ENCODE data around the gene SUCNR1.
"Not testable (repeated sequence)": the region's sequence is repeated elsewhere in the genome, so short reads cannot be mapped to it uniquely, and the experiment has no call there.

The SUCNR1 gene

DNA sequence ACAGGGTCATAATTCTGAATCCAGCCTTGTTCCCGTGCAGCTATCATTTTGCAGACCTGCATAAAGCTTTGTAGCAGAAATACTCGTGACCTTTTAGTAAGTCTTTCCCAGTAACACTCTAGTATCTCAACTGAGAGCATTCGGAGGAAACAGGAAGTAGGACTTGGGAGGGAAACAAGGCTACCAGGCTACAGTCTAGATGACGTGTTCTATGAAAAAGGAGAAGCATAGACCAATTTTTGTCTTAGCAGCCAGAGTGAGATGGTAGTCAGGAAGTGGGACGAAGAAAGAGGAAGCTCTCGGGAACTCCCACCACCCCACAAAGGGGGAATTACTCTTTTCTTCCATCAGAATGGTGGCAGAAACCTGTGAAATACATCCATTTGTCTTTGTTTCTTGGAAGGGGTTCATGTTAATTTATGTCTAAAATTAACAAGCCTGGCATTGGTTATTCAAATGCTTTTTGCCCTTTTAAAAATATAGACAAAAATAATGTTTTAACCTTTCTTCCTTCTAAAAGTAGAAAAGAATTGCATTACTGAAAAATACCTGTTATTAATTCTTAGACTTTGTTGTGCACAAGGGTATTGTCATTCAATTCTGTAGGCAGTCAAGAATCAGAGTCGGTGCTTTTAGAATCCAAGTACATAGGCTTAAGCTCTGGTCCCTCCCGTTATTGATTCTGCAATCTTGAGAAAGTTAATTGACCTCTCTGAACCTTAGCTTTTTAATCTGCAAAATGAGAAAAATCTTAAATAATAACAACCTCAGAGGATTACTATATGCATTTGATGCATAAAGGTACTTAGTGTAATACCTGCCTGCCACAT is 1.6 kb upstream of the SUCNR1 start:
- DNase-seq (ENCODE audit: low spot score) = no peak

DNA sequence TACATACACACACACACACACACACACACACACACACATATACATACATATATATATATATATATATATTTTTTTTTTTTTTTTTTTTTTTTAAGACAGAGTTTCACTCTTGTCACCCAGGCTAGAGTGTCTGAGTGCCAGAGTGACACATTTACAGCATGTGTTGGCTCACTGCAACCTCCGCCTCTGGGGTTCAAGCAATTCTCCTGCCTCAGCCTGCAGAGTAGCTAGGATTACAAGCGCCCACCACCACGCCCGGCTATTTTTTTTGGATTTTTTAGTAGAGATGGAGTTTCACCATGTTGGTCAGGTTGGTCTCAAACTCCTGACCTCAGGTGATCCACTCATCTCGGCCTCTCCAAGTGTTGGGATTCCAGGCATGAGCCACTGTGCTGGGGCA is 636 bp downstream of the SUCNR1 start:
- DNase-seq (ENCODE audit: low spot score) = not testable (repeated sequence)

DNA sequence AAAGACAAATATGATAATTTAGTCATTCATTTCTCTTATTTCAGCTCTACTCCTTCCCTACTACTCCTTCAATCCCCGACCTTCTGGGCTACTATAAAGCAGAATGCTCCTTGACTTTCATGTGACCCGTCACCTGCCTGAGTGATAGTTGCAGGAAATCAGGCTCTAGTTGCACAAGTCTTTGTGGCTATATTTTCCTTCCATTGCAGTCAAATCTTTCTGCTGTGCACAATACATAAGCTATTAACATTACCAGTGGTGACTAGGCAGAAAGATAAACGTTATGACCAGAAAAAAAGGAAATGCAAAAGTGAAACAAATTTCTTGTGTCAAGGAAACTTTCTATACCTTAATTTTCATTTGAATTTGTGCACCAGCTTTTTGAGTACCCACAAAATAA is 2.3 kb downstream of the SUCNR1 start:
- DNase-seq (ENCODE audit: low spot score) = no peak

DNA sequence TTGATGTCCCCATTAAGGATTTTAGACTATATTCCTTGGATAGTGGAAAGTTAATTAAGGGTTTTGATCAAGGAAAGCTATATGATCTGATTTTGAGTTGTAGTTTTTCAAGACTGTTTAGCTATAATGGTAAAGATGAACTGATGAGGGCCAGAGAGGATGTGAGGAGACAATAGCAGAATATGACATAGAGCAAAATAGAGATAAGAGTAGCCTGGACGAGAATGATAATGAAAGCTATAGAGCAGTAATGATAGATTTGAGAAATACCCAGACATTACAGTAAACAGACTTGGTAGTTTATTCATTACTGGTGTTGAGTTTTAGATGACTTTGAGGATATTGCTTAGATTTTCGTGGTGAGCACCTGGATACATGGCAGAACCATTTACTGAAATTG is 3.8 kb downstream of the SUCNR1 start:
- no peak for DNase-seq (ENCODE audit: low spot score)

DNA sequence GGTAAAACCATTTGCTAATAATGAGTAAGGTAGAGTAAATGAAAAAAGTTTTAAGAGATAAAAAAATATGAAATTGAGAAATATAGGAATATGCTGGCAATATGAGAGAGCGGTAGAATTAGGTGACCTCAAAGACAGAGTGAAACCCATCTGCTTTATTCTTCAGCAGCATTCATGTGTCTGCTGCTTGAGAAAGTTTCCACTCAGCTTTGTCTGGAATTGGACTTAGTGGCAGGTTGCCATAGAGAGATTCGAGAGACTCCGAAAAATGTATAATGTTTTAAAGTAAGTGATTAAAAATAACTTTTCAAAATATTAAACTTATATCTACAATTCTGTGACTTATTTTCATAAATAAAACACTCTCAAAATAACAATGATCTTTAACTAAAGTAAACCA is 5.0 kb downstream of the SUCNR1 start:
- DNase-seq (ENCODE audit: low spot score) = no peak

DNA sequence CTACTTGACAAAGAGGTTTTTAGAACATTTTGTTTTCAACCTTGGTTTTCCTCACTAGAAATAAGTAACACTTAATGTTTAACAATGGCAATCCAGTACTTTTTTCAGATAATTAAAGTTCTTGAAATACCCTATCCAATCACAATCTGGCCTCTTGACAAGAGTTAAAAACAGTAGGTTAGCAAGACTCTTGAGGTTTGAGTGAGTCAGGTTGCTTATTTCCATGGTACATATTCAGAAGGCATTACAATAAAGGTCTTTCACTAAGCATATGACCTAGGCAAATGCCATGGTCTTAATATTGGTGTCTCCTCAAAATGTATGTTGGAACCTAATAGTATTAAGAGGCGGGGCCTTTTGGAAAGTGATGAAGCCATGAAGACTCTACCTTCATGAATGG is 5.6 kb downstream of the SUCNR1 start:
- no peak for DNase-seq (ENCODE audit: low spot score)

DNA sequence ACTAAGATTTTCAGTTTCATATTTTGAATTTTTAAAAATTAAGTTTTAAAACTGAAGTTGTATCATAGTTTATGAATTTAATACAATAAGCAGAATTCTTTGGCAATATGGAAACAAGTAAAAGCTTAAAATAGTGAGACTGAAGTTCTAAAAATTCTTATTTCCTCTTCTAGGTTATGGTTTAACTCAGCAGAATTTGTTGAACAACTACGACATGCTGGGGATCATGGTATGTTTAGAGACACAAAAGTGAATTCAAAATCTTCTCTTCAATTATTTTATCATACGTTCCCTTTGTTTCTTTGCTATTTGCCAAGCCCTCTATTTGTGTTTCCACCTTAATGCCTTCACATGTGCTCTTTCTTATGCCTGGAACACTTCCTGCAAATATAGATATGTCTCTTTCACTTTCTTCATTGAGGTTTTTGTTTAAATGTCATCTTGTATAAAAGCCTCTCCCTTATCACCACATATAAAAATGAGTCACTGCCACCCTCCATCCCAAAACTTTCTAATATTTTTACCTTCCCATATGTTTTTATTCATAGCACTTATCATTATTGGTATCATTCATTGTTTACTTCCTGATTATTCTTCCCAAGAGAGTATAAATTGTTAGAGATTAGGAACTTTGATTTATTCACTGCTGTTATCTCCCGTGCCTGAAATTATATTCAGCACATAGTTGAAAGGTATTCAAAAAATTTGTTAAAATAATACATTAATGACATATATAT is 6.4 kb downstream of the SUCNR1 start:
- no peak for DNase-seq (ENCODE audit: low spot score)

DNA sequence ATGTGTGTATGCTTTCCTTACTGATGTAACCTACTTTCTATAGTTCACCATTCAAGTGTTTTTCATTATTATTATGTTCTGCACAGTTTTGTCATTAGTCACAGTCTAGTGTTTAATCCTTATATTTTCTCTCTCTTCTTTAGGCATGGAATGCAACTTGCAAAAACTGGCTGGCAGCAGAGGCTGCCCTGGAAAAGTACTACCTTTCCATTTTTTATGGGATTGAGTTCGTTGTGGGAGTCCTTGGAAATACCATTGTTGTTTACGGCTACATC is 6.9 kb downstream of the SUCNR1 start:
- no peak for DNase-seq (ENCODE audit: low spot score)

DNA sequence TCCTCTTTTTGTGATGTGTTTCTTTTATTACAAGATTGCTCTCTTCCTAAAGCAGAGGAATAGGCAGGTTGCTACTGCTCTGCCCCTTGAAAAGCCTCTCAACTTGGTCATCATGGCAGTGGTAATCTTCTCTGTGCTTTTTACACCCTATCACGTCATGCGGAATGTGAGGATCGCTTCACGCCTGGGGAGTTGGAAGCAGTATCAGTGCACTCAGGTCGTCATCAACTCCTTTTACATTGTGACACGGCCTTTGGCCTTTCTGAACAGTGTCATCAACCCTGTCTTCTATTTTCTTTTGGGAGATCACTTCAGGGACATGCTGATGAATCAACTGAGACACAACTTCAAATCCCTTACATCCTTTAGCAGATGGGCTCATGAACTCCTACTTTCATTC is 7.7 kb downstream of the SUCNR1 start:
- no peak for DNase-seq (ENCODE audit: low spot score)

DNA sequence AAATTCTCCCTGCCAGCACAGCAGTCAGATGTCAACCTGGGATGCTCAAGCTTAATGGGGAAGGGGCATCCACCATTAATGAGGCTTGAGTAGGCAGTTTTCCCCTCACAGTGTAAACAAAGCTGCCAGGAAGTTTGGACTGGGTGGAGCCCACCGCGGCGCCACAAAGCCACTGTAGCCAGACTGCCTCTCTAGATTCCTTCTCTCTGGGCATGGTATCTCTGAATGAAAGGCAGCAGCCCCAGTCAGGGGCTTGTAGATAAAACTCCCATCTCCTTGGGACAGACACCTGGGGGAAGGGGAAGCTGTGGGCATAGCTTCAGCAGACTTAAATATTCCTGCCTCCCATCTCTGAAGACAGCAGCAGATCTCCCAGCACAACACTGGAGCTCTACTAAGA is 12.0 kb downstream of the SUCNR1 start:
- not testable (repeated sequence) for DNase-seq (ENCODE audit: low spot score)

DNA sequence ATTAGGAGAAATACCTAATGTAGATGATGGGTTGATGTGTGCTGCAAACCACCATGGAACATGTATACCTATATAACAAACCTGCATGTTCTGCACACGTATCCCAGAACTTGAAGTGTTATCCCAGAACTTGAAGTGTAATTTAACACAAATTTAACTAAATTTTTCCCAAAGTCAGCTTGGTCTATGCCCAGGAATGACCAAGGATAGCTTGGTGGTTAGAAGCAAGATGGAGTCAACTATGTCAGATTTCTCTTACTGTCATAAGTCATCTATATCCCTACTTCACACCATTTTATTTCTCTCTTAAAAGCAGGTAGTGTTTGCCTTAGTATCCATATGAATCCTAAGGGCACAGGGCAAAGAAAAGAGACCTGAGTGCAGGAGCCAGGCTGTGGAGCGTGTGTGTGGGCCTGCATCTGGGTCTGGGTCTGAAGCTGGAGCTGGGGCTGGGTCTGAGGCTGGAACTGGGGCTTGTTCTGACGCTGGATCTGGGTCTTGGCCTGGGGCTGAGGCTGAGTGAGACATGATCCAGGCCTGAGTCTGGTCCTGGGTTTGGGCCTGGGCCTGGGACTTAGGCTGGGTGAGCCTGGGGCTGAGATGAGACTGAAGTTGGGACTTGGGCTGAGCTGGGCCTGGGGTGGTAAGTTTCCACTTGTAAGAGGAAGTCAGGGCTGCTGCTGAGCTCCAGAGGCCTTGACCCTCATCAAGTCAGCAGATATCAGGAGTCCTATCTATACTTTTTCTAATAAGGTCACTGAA is 14.2 kb downstream of the SUCNR1 start:
- not testable (repeated sequence) for DNase-seq (ENCODE audit: low spot score)

DNA sequence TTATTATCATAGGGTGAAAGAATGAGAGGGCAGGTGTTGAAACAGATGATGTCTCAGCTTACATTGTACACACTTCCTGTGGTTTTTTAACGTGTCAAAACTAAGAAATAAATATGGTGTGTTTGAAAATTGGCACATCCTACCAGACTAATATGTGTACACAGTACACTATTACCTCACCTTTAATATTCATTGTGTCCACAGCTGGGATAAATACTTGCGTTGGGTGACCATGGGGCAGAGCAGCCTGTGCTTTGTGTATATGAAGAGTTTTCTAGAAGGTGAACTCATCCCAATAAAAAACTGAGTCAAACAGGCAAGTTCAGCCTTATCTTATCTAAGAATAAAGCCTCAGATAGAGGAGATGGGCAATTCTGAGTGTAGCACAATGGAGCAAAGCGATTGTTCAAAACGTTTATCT is 17.3 kb downstream of the SUCNR1 start:
- DNase-seq (ENCODE audit: low spot score) = no peak

DNA sequence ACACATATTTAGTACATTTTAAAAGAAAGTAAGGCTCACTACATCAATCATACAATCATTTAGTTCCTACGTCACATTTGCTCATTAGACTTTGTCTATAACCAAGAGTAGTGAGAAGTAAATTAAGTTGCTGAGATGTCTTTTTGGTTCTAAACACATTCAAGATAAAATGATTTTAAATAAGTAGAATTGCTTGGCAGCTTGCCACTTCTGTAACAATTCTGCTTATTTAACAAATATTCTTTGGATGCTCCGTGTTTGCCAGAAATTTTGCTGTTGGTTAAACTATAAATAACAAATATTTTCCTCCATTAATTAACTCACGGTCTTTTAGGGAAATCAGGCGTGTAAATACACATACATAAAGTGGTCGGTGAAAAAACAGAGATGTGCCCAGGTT is 18.3 kb downstream of the SUCNR1 start:
- DNase-seq (ENCODE audit: low spot score) = no peak

DNA sequence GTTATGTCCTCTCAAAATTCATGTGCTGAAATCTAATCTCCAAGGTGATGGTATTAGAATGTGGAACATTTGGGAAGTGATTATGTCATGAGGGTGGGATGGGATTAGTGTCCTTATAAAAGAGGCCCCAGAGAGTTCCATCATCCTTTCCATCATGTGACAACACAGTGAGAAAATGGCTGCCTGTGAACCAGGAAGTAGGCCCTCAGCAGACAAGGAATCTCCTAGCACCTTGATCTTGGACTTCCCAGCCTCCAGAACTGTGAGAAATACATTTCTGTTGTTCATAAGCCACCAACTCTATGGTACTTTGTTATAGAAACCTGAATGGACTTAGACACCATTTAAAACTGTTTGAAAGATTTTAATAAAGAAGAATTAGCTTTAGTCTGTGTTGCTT is 20.8 kb downstream of the SUCNR1 start:
- no peak for DNase-seq (ENCODE audit: low spot score)

DNA sequence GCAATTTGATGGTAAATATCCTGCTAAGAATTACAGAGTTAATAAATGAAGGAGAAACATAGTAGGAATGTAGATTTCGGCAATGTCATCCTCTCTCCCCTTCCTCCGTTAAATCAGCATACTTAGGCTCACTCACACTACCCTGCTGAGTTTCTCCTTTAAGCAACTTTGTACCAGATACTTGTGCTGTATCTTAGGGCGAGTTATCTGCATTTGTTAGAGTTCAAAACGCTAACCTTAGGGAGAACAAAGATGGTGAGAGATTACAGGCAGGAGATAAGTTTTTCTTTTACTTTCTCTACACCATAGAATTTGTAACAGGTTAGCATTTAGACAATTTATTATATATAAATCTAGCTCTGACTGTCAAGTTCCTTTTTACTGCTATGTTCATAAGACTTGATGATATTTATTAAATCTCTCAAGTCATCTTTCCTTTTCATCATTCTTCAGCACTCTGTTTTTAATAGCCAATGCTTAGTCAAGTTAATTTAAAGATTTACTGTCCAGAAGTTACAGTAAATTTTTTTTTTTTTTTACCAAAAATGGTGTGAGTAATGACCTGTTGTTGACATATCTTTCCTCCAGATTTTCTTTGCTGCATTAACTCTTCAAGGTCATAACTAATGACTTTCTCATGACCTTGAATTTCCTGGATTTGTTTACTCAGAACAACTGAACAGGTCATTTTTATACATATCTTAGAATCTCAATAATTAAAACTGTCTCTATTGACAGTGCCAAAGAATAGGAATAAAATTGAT is 22.2 kb downstream of the SUCNR1 start:
- no peak for DNase-seq (ENCODE audit: low spot score)

DNA sequence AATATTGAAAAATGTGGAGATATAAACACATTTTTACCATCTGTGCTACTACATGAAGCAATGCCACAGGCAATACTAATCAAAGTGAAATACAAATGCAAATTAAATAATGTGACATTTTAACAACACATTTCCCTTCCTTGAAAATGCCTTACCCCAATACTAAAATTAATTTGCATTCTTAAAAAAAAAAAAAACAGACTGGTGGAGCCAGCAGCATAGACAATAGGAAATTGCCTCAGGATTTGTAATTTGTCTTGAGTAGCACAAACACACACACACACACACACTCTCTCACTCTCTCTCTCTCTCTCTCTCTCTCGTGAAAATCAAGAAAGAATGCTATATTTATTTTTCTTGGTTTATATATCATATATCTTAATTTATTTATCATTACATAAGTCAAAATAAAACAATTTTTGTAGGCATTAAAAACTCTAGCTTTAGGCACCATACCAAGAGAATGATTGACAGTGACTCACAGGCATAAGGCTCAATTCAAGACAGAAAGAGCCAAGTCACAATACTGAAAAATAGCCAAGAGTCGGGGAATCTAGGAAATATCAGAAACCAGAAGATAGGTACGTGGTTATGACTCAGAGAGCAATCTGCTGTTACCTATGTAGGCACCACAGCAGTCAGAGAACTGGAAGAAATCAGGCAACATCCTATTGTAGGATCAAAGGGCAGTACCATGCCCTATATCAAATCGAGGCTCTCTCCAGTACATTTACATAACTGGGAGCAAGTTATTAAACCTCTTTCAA is 23.0 kb downstream of the SUCNR1 start:
- no peak for DNase-seq (ENCODE audit: low spot score)

DNA sequence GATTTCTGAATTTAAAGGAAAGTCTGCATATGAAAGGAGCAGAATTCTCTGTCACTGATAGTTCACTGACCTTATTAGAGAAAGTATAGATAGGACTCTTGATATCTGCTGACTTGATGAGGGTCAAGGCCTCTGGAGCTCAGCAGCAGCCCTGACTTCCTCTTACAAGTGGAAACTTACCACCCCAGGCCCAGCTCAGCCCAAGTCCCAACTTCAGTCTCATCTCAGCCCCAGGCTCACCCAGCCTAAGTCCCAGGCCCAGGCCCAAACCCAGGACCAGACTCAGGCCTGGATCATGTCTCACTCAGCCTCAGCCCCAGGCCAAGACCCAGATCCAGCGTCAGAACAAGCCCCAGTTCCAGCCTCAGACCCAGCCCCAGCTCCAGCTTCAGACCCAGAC is 24.7 kb downstream of the SUCNR1 start:
- not testable (repeated sequence) for DNase-seq (ENCODE audit: low spot score)

DNA sequence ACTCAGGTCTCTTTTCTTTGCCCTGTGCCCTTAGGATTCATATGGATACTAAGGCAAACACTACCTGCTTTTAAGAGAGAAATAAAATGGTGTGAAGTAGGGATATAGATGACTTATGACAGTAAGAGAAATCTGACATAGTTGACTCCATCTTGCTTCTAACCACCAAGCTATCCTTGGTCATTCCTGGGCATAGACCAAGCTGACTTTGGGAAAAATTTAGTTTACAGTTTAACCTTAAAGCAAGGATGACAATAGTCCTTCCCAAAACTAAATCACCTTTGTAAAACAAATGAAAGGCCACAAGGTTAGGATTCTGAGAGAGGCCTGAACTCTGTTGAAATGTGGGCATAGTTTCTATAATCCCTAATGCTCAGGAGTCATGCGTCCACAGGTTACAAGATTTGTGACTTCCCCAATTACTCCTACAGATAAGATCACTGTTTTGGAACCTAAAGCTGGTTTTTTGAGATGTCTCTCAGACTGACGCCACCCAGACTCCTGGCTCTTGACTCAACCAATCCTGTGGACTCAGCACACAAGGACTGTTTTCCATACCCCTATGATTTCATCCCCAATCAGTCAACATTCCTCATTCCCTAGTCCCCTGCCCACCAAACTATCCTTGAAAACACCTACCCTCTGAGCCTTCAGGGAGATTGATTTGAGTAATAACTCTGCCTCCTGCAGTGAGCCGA is 25.3 kb downstream of the SUCNR1 start:
- not testable (repeated sequence) for DNase-seq (ENCODE audit: low spot score)

DNA sequence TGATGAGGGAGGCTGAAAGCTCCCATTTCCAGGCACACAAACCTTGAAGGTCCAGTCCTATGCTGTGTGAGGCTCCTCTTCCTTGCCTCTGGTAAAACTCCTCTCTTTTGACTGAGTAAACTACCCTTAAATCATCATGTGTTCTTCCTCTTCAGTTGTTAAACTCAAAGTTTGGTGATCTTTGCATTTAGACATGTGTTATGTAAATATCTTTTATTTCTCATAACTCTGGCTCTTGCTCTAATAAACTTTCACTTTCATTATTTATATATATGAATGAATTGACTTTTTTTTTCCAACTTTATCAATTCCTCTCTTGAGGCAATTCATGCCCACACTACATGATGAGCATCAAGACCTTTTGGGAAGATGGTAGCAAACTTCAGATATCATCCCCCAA is 26.6 kb downstream of the SUCNR1 start:
- DNase-seq (ENCODE audit: low spot score) = no peak

DNA sequence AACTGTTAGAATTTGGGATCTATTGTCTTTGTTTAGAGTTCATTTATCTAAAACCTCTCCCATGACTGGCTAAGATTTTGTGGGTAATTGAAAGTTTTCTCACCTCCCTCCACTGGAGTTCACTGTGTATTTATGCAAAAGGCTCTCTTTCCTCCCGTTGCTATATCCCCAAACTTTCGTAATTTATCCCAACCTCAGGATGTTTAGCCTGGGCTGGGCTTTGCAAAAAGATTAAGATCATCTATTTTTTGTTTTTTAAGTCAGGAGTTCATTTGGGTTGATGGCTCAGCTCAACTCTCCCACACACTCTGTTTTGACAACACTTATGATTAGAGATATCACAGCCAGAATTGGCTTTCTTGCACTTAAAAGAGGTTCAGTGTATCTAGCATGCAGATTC is 27.0 kb downstream of the SUCNR1 start:
- no peak for DNase-seq (ENCODE audit: low spot score)
